GM19324 (cell line): ENCODE measurements around the gene TMEM272.
A peak's percentile ranks its signal among the peaks of the same experiment; 100 is the strongest.

Source experiments
- ATAC-seq: cut with Tn5 transposase; IDR thresholded peaks from one replicate; pipeline ENCODE4 v1.9.1; 2021; ENCODE audit warnings: mild to moderate bottlenecking, moderate library complexity; ENCODE audit not compliant: unreplicated experiment, low FRiP score

The TMEM272 gene

DNA sequence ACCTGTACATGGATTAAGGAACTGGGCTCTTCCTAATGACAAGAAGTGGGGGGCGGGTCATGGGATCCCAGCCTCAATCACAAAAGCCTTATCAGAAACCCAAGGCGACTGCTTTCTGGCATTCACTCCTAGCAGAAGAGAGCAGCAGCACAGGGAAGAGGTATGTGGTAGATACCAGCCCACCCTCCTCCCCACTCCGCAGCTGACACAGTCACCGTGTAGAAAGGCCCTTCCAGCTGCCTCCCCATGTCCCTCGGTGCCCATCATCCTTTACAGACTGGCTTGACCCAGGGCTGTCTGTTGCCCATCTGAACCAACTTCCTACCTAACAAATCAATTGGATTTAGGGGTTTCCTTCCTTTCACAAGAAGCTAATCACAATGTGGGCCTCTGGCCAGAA is 37.9 kb downstream of the TMEM272 start:
- no peak for ATAC-seq

DNA sequence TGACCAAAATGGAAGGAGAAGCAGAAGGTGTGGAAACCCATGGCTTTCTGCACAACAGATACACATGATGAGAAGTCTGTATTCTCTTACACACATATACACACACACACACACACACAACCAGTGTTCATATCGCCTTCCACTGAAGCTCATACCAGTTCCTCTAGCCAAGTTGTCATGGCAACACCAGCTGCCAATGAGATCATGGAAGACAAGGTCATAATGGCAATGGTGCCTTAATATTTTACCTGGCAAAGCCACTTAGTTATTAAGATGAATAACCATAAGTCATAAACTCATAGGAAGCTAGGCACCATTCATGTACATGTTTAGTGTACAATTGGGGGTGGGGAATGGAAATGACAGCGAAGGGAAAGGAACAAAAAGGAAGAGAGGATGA is 38.4 kb downstream of the TMEM272 start:
- no peak for ATAC-seq

DNA sequence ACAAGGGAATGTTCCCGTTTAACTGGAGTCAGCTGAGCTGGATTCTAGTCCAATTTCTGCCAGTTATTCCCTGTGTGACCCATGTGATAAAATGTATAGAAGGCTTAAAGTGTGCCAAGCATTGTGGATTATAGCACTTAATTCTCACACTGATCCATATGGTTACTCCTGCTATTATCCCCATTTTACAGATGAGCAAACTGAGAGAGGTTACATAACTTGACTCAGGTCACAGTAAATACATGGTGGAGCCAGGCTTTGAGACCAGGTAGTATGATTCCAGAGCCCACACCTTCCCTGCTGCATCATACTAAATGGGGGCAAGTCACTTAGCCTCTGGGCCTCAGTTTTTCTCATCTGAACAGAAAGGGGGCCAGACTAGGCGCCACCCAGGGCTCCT is 39.1 kb downstream of the TMEM272 start:
- no peak for ATAC-seq

DNA sequence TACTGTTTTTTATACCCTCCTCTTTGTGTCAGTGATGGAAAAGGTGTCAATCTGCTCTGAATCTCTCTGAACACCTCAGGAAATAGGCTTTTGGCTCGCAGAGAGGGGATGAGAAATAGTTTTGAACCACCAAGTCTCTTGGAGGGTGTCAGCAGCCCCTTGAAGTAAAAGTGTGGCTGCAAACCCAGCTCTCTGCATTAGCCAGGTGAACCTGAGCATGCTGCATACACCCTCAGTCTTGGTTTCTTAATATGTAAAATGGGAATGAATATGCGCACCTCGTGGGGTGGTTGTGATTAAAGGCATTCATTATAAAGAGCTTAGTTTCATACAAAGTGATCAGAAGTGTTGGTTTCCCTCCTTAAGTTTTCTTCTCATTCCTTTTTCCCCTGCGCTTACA is 39.7 kb downstream of the TMEM272 start:
- no peak for ATAC-seq

DNA sequence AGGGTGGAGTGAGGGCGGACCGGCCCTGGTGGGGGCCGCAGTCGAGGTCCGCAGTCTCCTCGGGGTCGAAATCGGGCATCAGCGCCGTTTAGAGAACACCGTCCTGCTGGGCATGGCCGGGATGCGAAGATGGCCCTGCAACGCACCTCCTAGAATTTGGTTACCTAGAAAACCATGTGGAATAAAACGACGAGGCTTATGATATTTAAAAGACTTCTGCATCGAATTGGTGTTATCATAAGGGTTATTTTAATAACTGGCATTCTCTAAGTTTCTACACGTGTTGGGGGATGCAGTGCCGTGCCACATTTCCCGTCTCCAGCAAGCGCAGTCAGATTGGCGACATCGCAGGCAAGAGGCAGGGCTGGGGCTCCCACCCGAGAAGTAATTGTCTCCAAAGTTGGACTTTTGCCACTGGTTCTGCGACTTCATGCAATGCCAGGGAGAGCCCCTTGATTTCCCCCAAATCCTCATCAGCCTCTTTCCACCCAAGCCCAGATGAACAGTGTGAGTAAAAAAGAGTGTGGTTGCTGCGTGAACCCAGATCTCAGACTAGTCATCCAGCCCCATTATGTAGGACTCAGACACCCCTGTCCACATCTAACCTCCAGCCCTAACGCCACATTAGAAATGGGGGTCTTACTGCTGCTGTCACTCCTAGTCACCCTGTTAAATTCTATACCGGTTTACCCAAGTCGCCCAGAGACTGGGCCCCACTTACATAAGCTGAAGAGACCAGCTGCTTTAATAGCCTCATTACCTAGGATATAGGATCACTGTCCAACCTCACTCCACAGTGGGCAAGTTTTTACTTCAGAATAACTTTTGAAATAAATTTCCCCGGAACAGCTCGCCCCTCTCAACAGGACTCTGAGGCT is 40.4 kb downstream of the TMEM272 start:
- no peak for ATAC-seq

DNA sequence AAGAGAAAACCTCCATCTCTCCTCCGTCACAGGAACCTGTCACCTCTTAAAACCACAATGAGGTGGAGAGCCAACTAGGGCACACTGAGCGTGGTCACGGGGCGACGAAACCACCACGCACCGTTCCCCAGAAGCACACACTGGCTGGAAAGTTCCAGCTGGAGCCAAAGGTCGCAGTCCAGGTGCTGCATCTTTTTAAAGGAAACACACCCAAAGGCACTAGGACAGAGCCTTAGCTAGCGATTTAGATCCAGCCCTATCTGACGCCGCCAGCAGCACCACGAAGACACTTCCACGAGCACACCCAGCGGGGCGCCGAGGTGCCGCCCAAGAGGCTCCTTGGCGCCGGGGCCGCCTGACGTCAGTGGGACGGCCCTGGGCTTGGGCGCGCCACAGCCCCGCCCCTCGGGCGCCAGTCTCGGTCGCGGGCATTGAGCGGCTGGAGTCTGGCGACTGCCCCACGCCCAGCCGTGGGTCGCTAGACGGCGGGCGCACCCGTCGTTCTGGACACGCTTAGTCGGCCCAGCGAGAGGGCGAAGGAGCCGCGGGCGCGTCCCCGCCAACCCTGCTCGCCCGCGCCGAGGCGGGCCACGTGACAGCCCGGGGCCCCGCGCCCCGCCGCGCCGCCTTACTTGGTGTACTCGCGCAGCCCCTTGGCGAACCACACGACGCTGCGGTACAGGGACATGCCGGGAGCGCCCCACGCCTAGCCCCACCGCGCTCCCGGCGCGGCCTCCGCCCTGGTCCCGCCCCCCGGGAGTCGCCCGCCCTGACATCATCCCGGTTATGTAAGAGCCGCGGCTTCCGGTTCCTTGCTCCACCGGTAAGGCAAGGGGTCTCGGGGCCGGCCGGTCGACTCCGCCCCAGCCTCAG is 41.3 kb downstream of the TMEM272 start, which contains the start of gene DHRS12:
Gene DHRS12, minus strand, starts transcription at position 742 of the 873 bp plus-strand sequence. CDS start 4,504 bp downstream, outside the sequence.
- peak; percentile 94 for ATAC-seq

DNA sequence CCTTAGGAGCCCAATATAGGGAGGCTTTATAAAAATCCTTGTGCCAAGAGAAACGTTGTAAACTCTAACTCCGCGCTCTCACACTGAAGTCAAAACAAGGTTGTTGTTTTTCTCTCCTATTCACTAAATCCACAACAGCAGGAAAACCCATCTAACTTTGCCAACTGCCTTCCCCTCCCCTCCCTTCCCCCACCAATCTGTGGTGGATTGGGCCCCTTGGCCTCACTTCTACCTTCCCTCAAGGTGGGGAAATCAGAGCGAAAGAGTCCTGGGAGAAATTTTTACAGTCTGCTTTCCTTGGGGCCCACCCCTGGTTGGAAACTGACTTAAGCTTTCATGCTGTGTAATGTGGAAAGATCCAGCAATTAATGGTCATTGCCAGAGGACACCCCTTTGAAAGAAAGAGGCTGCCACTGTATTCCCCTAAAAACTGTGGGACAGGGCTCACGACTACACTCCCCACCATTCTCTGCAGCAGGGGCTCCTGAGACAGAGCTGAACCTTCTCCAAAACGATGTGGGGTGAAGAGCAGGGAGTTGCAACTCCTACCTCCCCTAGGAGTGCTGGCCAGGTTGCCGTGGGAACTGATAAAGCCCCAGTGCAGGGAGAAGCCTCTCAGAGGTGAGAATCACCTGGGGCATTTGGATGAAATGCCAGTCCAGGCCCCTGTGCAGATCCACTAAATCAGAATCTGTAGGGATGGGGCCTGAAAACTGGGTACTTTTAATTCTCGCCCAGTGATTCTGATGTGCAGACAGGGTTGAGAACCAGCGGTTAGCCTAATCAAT is 42.2 kb downstream of the TMEM272 start:
- ATAC-seq: no peak

DNA sequence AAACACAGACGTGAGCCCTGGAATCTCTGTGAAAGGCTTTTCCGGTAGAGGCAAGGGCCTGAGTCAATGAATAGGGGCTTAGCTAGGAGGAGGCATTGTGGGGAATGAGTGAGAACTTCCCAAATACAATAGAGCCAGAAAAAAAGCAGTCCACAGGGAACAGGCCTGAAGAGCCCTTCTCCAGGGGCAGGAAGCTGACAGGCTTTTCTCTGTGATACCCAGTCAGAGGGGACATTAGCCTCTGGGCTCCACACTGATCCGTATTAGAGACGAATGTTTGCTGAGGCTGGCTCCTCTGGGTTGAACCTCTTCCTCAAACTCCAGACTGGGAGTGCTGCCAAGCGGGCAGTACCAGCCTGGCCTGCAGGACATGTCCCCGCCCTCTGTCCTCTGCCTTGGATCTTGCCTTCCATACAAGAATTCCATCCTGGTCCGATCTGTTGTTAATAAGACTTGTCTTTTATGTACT is 43.3 kb downstream of the TMEM272 start:
- no peak for ATAC-seq

DNA sequence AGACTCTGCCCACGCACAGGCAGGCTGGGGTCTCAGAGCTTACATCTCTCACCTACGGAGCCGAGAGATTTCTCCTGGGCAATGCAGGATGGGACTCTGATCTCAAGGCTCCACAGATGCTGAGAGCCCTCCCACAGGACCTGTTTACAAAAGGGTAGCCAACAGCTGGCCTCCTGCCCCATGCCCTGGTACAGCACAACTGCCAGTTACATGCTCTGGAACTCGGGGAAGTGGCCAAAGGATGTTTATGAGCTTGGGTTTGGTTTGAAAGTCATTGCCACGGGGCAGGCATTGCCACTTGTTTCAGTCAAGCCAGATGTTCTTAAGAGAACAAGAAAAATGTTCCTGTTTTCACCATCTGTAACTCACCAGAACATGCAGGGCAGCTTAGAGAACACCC is 44.5 kb downstream of the TMEM272 start:
- no peak for ATAC-seq

DNA sequence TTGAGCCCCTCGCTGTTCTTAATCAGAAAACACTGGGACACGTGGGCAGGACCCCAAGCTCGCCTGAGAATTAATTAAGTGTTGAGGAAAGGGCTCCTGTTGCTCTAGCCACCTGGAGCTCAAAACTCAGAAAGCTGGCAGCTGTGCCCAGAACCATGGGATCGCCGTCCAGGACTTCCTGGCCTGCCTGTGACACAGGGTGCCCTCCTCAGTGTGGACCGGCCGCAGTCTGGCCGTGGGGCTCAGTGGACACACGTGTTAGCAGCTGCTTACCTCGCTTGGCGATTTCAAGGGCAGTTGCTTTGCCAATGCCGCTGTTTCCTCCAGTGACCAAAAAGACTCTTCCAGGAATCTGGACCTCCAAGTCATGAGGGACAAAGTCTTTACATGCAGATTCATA is 45.7 kb downstream of the TMEM272 start:
- ATAC-seq: no peak

DNA sequence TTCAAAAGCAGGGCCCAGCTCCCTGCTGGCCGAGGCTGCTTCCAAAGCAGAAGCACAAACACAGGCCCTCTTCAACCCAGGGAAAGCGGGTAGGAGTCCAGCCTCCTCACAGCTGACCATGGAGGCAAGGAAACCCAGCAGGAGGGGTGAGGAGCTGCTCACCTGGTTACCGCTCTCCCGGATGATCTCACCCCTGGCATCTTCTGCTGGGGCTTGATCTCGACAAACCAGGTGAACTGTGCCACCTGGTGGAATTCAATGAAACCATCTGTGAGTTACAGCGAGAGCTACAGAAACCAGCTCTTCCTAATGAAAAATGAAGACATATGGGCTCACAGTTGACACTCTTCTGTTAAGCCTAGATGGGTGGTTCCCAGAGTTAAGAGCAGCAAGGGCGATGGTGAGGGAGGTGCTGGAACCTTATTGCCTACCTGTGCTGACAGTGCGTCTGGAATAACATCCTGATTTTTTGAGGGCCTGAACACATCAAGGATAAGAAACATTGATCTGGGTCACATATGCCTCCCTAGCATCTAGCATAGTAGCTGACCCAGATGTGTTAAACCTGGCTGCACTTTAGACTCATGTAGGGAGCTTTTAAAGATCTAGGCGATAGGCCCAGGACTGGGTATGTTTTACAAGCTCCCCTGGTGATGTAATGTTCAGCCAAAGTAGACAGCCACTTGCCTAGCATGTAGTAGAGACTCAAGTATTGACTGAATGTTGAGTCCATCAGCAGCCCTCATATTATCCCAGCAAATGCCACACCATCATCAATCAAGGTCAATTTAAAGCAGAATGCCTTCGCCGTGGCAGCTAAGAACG is 47.1 kb downstream of the TMEM272 start:
- ATAC-seq: no peak

DNA sequence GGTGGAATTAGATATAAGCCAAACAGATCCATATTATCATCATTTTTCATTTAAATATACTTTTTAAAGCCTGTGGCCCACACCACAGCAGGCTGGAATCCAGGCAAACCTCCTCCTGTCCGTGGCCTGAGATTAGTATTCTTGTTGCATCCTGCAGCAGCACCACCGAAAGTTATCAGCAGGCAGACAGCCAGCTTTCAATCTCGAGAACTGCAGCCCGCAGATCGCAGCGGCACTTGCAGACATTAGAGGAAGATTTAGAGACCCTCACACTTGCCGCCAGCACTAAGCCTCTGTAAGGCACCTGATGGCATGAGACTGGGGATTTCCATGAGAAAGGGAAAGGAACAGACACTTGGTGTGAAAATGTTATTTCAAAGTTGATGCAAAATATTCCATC is 48.4 kb downstream of the TMEM272 start:
- no peak for ATAC-seq

DNA sequence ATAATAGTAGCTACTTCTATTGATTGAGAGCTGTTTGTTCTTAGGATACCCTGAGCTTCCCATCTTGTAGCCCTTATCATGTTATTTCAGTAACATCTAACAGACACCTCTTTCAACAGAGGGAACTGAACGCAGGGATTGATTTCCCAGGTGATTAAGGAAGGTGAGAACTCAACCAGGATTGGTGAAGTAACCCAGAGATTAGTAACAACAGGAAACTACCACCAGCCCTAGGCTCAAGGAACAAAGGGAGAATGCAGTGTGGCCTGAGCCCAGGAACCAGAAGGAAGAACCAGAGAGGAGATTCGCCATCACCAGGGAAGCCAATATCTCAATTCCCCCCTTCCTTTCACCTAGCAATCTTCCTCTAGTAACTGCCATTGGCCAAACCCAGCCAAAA is 49.6 kb downstream of the TMEM272 start:
- ATAC-seq: no peak

DNA sequence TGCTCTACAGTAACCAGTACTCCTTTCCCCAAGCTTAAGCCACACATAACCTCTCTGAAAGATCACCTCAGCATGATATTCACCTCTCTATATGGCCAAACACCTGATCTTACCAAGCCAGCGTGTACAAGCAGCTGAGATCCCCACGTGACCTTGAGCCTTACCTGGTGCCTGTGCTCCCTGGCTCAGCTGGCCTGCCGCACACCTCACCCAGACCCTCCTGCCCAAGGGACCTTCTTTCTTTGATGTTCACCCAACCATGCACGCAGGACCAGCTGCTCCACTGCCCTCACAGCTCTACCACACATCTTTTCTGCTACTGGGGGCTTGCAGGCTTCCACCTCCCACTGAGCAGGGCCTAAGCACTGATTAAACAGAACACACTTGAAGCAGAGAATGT is 50.0 kb downstream of the TMEM272 start:
- no peak for ATAC-seq

DNA sequence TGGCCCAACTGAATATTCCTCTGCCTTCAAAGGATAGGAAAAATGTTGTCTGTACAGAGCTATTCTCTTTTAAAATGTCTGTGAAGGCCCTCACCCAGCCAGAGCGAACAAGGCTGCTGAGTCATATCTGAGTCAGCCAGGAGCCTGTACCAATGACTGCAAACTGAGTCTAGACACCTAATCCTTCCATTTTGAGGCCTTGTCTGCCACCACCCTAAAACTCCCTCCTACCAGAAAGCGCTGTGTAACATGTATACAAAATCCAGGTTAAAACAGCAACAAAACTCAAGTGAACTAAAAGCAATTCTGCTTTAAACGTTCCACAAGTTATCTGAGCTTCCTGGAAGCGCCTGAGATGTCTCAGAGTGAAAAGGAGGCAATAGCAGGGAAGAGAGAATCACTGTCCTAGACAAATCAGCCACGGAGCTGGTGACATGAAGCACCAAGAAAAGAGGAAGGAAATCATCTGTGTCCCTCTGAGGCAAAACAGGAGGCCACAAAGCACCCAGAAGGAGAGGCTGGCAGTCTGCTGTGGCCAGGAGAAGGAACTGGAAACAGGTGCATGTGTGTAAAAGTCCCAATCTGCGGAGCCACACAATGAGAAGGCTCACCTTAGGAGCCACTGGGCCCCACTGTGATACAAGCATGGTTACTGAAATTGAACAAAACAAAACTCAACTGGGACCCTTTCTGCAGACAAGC is 51.3 kb downstream of the TMEM272 start:
- ATAC-seq: peak; percentile 41

DNA sequence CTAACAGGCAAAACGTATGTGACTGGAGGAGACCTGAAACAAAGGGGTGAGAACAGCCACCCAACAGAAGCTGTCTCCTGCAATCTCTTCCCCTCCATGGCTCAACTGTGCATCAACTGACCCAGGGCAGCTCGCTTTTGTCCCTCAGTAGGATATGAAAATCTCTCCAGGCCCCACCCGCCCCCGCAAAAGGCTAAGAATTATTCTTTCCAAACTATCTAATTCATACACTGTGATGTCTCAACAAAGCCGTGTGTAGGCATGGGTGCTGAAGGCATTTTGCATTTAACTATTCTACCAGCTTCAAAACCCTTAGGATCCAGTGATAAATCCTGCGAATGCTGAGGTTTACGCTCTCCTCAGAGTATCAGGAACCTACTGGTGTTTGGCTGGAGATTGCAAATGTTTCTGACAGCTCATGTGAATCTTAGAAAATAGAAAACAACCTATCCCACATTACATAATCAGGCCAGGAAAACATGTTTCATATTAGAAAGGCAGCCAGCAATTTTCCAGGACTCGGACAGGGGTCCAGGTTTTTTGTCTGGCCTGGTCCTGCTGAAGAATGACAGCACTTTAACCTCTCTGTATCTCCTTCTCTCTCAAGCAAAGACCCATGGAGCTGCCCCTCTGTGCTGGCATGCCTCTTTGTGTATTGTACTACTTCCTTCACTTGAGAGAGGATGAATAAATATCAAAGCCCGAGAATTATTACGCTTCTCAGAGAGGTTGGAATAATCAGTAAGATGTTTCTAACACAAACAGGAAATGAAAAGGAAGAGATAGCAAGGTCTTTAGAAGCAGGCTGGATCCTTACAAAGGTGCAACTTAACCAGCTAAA is 58.3 kb downstream of the TMEM272 start:
- ATAC-seq: no peak

DNA sequence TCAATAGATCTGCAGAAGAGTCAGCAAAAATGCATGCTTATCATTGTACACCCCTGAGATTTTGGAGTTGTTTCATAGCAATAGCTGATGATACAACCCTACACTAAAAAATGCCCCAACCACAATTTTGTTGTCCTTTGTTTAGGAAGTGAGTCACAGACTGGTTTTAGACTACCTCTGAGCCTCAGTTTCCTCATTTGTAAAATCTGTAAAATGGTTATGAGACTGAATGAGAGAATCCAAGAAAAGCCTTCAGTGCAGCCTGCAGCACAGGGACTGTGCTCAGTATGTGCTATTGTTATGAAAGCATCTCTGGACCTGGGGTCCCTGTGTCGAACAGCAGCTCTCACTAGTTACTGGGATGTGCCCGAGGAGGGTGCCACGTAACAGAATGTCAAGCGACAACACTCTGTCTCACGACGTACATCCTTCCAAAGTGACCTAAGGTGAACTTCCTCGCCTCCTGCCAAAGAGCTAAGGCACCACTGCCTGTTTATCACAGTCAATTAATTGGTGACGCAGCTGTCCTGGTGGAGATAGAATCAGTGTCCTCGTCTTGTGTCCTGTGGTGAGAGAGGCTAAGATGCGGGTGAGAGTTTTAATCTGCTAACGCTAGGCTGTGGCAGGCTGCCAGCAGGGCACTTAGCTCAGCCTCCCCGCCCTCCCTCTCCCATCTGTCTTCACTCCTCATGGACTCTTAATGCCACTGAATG is 59.1 kb downstream of the TMEM272 start:
- ATAC-seq: no peak

DNA sequence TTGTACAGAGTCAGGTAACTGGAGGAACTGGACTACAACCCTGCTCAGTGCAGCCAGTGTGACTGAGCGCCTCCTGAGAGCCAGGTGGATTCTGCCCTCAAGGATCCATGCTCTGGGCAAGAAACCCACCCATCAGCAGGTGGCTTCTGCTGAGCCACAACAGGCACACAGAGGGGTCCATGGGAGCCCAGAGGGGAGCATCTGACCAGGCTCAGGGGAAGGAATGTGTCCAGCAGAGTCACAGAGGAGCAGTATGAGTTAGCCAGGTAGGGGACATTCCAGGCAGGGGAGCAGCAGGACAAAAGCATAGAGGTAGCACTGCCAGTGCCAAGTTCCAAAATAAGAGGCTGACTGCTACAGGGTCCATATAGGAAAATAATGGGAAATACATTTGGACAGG is 60.9 kb downstream of the TMEM272 start:
- no peak for ATAC-seq
